Measurements from ENCODE around the gene DCHS2.

DCHS2 gene

GRCh38 chr4:154364066-154364845 is 127.3 kb downstream of the DCHS2 start:
- Histone ChIP-seq H3K9me3 (ENCODE audit: control insufficient read depth, low read length) (no peaks in the 10 kb centered on the region), H3K27ac (ENCODE audit: insufficient read depth, low read depth, low read length, poor library complexity, severe bottlenecking) (no peak overlapping the region), H3K4me3 (ENCODE audit: insufficient read depth, low read depth, low read length) (no peak overlapping the region), H3K27me3 (ENCODE audit: control insufficient read depth, insufficient read depth, low read length, poor library complexity, severe bottlenecking) (no peaks in the 10 kb centered on the region), H3K36me3 (ENCODE audit: control insufficient read depth, insufficient read depth, low read length) (no peaks in the 10 kb centered on the region), H3K4me1 (ENCODE audit: control insufficient read depth, insufficient read depth, low read length) (no peaks in the 10 kb centered on the region)
- 87 to 93% methylated on average over 5 to 7 of the region's 7 CpGs for WGBS, 2 experiments

GRCh38 chr4:154361450-154361849 is 130.1 kb downstream of the DCHS2 start:
- Histone ChIP-seq H3K4me3 (ENCODE audit: insufficient read depth, low read depth, low read length) (no peak overlapping the region), H3K36me3 (ENCODE audit: control insufficient read depth, insufficient read depth, low read length) (no peaks in the 10 kb centered on the region), H3K27ac (ENCODE audit: insufficient read depth, low read depth, low read length, poor library complexity, severe bottlenecking) (no peak overlapping the region), H3K9me3 (ENCODE audit: control insufficient read depth, low read length) (no peaks in the 10 kb centered on the region), H3K27me3 (ENCODE audit: control insufficient read depth, insufficient read depth, low read length, poor library complexity, severe bottlenecking) (no peaks in the 10 kb centered on the region), H3K4me1 (ENCODE audit: control insufficient read depth, insufficient read depth, low read length) (no peaks in the 10 kb centered on the region)
- WGBS, 2 experiments: 89 to 92% methylated on average over 4 of the region's 4 CpGs

- no peaks in the 10 kb centered on the region for H3K9me3 ChIP-seq (ENCODE audit: control insufficient read depth, low read length)
- no peaks in the 10 kb centered on the region for H3K27me3 ChIP-seq (ENCODE audit: control insufficient read depth, insufficient read depth, low read length, poor library complexity, severe bottlenecking)
- no peak overlapping the region for H3K27ac ChIP-seq (ENCODE audit: insufficient read depth, low read depth, low read length, poor library complexity, severe bottlenecking)
- H3K4me1 ChIP-seq (ENCODE audit: control insufficient read depth, insufficient read depth, low read length): no peaks in the 10 kb centered on the region
- no peak overlapping the region for H3K4me3 ChIP-seq (ENCODE audit: insufficient read depth, low read depth, low read length)
- no peaks in the 10 kb centered on the region for H3K36me3 ChIP-seq (ENCODE audit: control insufficient read depth, insufficient read depth, low read length)
- no CpG with 5 or more reads among the region's 2 CpGs for WGBS, 2 experiments
Measured at GRCh38 chr4:154360491-154360890, 131.1 kb downstream of the DCHS2 start.

GRCh38 chr4:154354883-154355282 is 136.7 kb downstream of the DCHS2 start:
- H3K27me3 ChIP-seq (ENCODE audit: control insufficient read depth, insufficient read depth, low read length, poor library complexity, severe bottlenecking): no peaks in the 10 kb centered on the region
- no peak overlapping the region for H3K4me3 ChIP-seq (ENCODE audit: insufficient read depth, low read depth, low read length)
- H3K9me3 ChIP-seq (ENCODE audit: control insufficient read depth, low read length): no peaks in the 10 kb centered on the region
- no peaks in the 10 kb centered on the region for H3K36me3 ChIP-seq (ENCODE audit: control insufficient read depth, insufficient read depth, low read length)
- no peak overlapping the region for H3K27ac ChIP-seq (ENCODE audit: insufficient read depth, low read depth, low read length, poor library complexity, severe bottlenecking)
- no peaks in the 10 kb centered on the region for H3K4me1 ChIP-seq (ENCODE audit: control insufficient read depth, insufficient read depth, low read length)

- H3K4me3 ChIP-seq (ENCODE audit: insufficient read depth, low read depth, low read length): no peak overlapping the region
- no peaks in the 10 kb centered on the region for H3K4me1 ChIP-seq (ENCODE audit: control insufficient read depth, insufficient read depth, low read length)
- whole genome bisulfite sequencing, 2 experiments: 87 to 91% methylated on average over 2 of the region's 2 CpGs
- no peaks in the 10 kb centered on the region for H3K9me3 ChIP-seq (ENCODE audit: control insufficient read depth, low read length)
- H3K27me3 ChIP-seq (ENCODE audit: control insufficient read depth, insufficient read depth, low read length, poor library complexity, severe bottlenecking): no peaks in the 10 kb centered on the region
- no peaks in the 10 kb centered on the region for H3K36me3 ChIP-seq (ENCODE audit: control insufficient read depth, insufficient read depth, low read length)
- no peak overlapping the region for H3K27ac ChIP-seq (ENCODE audit: insufficient read depth, low read depth, low read length, poor library complexity, severe bottlenecking)
Measured at GRCh38 chr4:154349829-154350228, 141.8 kb downstream of the DCHS2 start.

GRCh38 chr4:154348657-154349056 is 142.9 kb downstream of the DCHS2 start:
- Histone ChIP-seq H3K4me1 (ENCODE audit: control insufficient read depth, insufficient read depth, low read length) (no peaks in the 10 kb centered on the region), H3K27me3 (ENCODE audit: control insufficient read depth, insufficient read depth, low read length, poor library complexity, severe bottlenecking) (no peaks in the 10 kb centered on the region), H3K4me3 (ENCODE audit: insufficient read depth, low read depth, low read length) (no peak overlapping the region), H3K36me3 (ENCODE audit: control insufficient read depth, insufficient read depth, low read length) (no peaks in the 10 kb centered on the region), H3K27ac (ENCODE audit: insufficient read depth, low read depth, low read length, poor library complexity, severe bottlenecking) (no peak overlapping the region), H3K9me3 (ENCODE audit: control insufficient read depth, low read length) (no peaks in the 10 kb centered on the region)
- WGBS, 2 experiments: 74 to 77% methylated on average over 3 of the region's 3 CpGs

GRCh38 chr4:154345359-154345758 is 146.2 kb downstream of the DCHS2 start:
- no peaks in the 10 kb centered on the region for H3K36me3 ChIP-seq (ENCODE audit: control insufficient read depth, insufficient read depth, low read length)
- H3K9me3 ChIP-seq (ENCODE audit: control insufficient read depth, low read length): no peaks in the 10 kb centered on the region
- no peaks in the 10 kb centered on the region for H3K27me3 ChIP-seq (ENCODE audit: control insufficient read depth, insufficient read depth, low read length, poor library complexity, severe bottlenecking)
- WGBS, 2 experiments: 91 to 92% methylated on average over 1 of the region's 1 CpG
- no peak overlapping the region for H3K4me3 ChIP-seq (ENCODE audit: insufficient read depth, low read depth, low read length)
- no peak overlapping the region for H3K27ac ChIP-seq (ENCODE audit: insufficient read depth, low read depth, low read length, poor library complexity, severe bottlenecking)
- H3K4me1 ChIP-seq (ENCODE audit: control insufficient read depth, insufficient read depth, low read length): no peaks in the 10 kb centered on the region

GRCh38 chr4:154344686-154345085 is 146.9 kb downstream of the DCHS2 start:
- Histone ChIP-seq H3K27ac (ENCODE audit: insufficient read depth, low read depth, low read length, poor library complexity, severe bottlenecking) (no peak overlapping the region), H3K4me1 (ENCODE audit: control insufficient read depth, insufficient read depth, low read length) (no peaks in the 10 kb centered on the region), H3K4me3 (ENCODE audit: insufficient read depth, low read depth, low read length) (no peak overlapping the region), H3K27me3 (ENCODE audit: control insufficient read depth, insufficient read depth, low read length, poor library complexity, severe bottlenecking) (no peaks in the 10 kb centered on the region), H3K9me3 (ENCODE audit: control insufficient read depth, low read length) (no peaks in the 10 kb centered on the region), H3K36me3 (ENCODE audit: control insufficient read depth, insufficient read depth, low read length) (no peaks in the 10 kb centered on the region)
- WGBS, 2 experiments: 86 to 87% methylated on average over 6 of the region's 6 CpGs

- 89 to 90% methylated on average over 3 of the region's 3 CpGs for WGBS, 2 experiments
- Histone ChIP-seq H3K27me3 (ENCODE audit: control insufficient read depth, insufficient read depth, low read length, poor library complexity, severe bottlenecking) (no peaks in the 10 kb centered on the region), H3K9me3 (ENCODE audit: control insufficient read depth, low read length) (no peaks in the 10 kb centered on the region), H3K36me3 (ENCODE audit: control insufficient read depth, insufficient read depth, low read length) (no peaks in the 10 kb centered on the region), H3K4me1 (ENCODE audit: control insufficient read depth, insufficient read depth, low read length) (no peaks in the 10 kb centered on the region), H3K27ac (ENCODE audit: insufficient read depth, low read depth, low read length, poor library complexity, severe bottlenecking) (no peak overlapping the region), H3K4me3 (ENCODE audit: insufficient read depth, low read depth, low read length) (no peak overlapping the region)
Measured at GRCh38 chr4:154343651-154344050, 147.9 kb downstream of the DCHS2 start.

- Histone ChIP-seq H3K36me3 (ENCODE audit: control insufficient read depth, insufficient read depth, low read length) (no peaks in the 10 kb centered on the region), H3K4me3 (ENCODE audit: insufficient read depth, low read depth, low read length) (no peak overlapping the region), H3K9me3 (ENCODE audit: control insufficient read depth, low read length) (no peaks in the 10 kb centered on the region), H3K27me3 (ENCODE audit: control insufficient read depth, insufficient read depth, low read length, poor library complexity, severe bottlenecking) (no peaks in the 10 kb centered on the region), H3K27ac (ENCODE audit: insufficient read depth, low read depth, low read length, poor library complexity, severe bottlenecking) (no peak overlapping the region), H3K4me1 (ENCODE audit: control insufficient read depth, insufficient read depth, low read length) (no peaks in the 10 kb centered on the region)
- 88 to 97% methylated on average over 2 of the region's 3 CpGs for WGBS, 2 experiments
Measured at GRCh38 chr4:154341448-154341847, 150.2 kb downstream of the DCHS2 start.

Measured in ectodermal cell (in vitro differentiated cells).